HCT116 (cell line): ENCODE results near the gene CALD1. TPM values are rescaled to one million over a fixed set of nuclear protein-coding genes. Genes with fewer than 3 reads are reported as not detected.

Experiments used
- ATAC-seq: fragments of 200-7000 bp; cut with Tn5 transposase; 2 replicates; pipeline ENCODE4 v1.9.1; 2020; ENCODE audit warnings: mild to moderate bottlenecking, moderate library complexity
- BruUV-seq: library from RNA; stranded (reverse); fragments of 400-500 nt; replicated peaks from 2 replicates; lab custom pipeline; 2021; lab: Mats Ljungman, UMichigan
- CTCF ChIA-PET: fragments of 300-600 bp; sonication (Branson Sonifier 250); formaldehyde crosslinking; loops from one replicate; lab custom pipeline; 2021; ENCODE audit warnings: antibody characterized with exemption; lab: Charles Lee
- POLR2A ChIA-PET: fragments of 300-600, 350-600 bp; sonication (Branson Sonifier 250); formaldehyde crosslinking; loops from one replicate; lab custom pipeline; 2021; ENCODE audit warnings: antibody characterized with exemption; lab: Charles Lee
- RAD21 ChIA-PET, 2 experiments: fragments of 300-600 bp; sonication (Branson Sonifier 250); formaldehyde crosslinking; loops; one replicate each; lab custom pipeline; 2023; ENCODE audit warnings: low total read pairs in 2 of 2; ENCODE audit not compliant: uncharacterized antibody in 2 of 2, unreplicated experiment in 2 of 2, low non-redundant PET in 1 of 2; lab: Charles Lee
- DNase-seq: peaks from one replicate; pipeline ENCODE4 v3.0.0-alpha.2; 2010; ENCODE audit warnings: low read depth, low spot score
- H2AFZ ChIP-seq: fragments of 200-600 bp; shearing (Covaris generic), sonication (generic); 2 replicates; pipeline ENCODE4 v1.6.1; 2017; ENCODE audit warnings: low read depth, mixed run types, mixed read lengths, antibody characterized with exemption, low read length; ENCODE audit not compliant: poor library complexity, severe bottlenecking
- H3K27ac ChIP-seq: 2 replicates; pipeline ENCODE4 v1.5.1; 2012; ENCODE audit warnings: low read depth, low read length
- H3K27me3 ChIP-seq: fragments of 200-600 bp; sonication (generic); 2 replicates; pipeline ENCODE4 v1.6.1; 2016; ENCODE audit warnings: mixed run types, low read length, mixed read lengths; ENCODE audit not compliant: insufficient read depth
- H3K36me3 ChIP-seq, 2 experiments: fragments of 200-500 bp in 1 of 2; fragments of 200-600 bp in 1 of 2; sonication (Bioruptor generic) in 1 of 2; sonication (generic) in 1 of 2; 2 replicates each; pipeline versions ENCODE4 v1.5.1 to v1.6.1; 2014 to 2016; ENCODE audit warnings: low read length in 2 of 2, inconsistent platforms in 1 of 2, mixed read lengths in 1 of 2, mixed run types in 1 of 2; ENCODE audit not compliant: insufficient read depth in 2 of 2, control insufficient read depth in 1 of 2
- H3K4me1 ChIP-seq, 2 experiments: fragments of 200-600 bp in 1 of 2; sonication (generic) in 1 of 2; 2 replicates each; pipeline versions ENCODE4 v1.5.1 to v1.6.1; 2012 to 2017; ENCODE audit warnings: low read length in 2 of 2, inconsistent platforms in 1 of 2, mild to moderate bottlenecking in 1 of 2, mixed read lengths in 1 of 2, mixed run types in 1 of 2, moderate library complexity in 1 of 2; ENCODE audit not compliant: insufficient read depth in 2 of 2, control insufficient read depth in 1 of 2
- H3K4me2 ChIP-seq: fragments of 200-600 bp; sonication (generic); 2 replicates; pipeline ENCODE4 v1.6.1; 2017; ENCODE audit warnings: mixed run types, low read length, mixed read lengths
- H3K4me3 ChIP-seq, 2 experiments: fragments of 200-600 bp in 1 of 2; sonication (generic) in 1 of 2; replicated peaks in 1 of 2; 2 replicates each; pipeline ENCODE4 v1.5.1; 2011 to 2016; ENCODE audit warnings: low read length in 2 of 2, control low read depth in 1 of 2, low read depth in 1 of 2, mild to moderate bottlenecking in 1 of 2, mixed read lengths in 1 of 2, mixed run types in 1 of 2
- H3K79me2 ChIP-seq: fragments of 200-600 bp; sonication (generic); 2 replicates; pipeline ENCODE4 v1.6.1; 2017; ENCODE audit warnings: mild to moderate bottlenecking, mixed run types, low read length, moderate library complexity, mixed read lengths; ENCODE audit not compliant: insufficient read depth
- H3K9ac ChIP-seq: fragments of 200-600 bp; sonication (generic); 2 replicates; pipeline ENCODE4 v1.6.1; 2016; ENCODE audit warnings: low read length, mixed read lengths
- H3K9me2 ChIP-seq: fragments of 200-600 bp; sonication (generic), shearing (Covaris generic); 2 replicates; pipeline ENCODE4 v1.6.1; 2017; ENCODE audit warnings: mixed run types, mild to moderate bottlenecking, moderate library complexity; ENCODE audit not compliant: insufficient read depth
- H3K9me3 ChIP-seq, 2 experiments: fragments of 200-500 bp in 1 of 2; fragments of 200-600 bp in 1 of 2; sonication (Bioruptor generic) in 1 of 2; sonication (generic) in 1 of 2; 2 replicates each; pipeline ENCODE4 v1.6.1; 2014 to 2017; ENCODE audit warnings: low read length in 2 of 2, mixed read lengths in 2 of 2, inconsistent platforms in 1 of 2, low read depth in 1 of 2, mild to moderate bottlenecking in 1 of 2, mixed run types in 1 of 2, moderate library complexity in 1 of 2; ENCODE audit not compliant: control insufficient read depth in 1 of 2, insufficient read depth in 1 of 2
- H4K20me1 ChIP-seq: fragments of 200-600 bp; sonication (generic), shearing (Covaris generic); 2 replicates; pipeline ENCODE4 v1.6.1; 2017; ENCODE audit warnings: mixed run types, mild to moderate bottlenecking, moderate library complexity; ENCODE audit not compliant: insufficient read depth
- ATF3 ChIP-seq: IDR thresholded peaks from 2 replicates; pipeline ENCODE4 v1.6.1; 2012
- FOSL1 ChIP-seq: IDR thresholded peaks from 2 replicates; pipeline ENCODE4 v1.6.1; 2012; ENCODE audit warnings: low read depth
- JUND ChIP-seq: IDR thresholded peaks from 2 replicates; pipeline ENCODE4 v1.6.1; 2012
- RAD21 ChIP-seq: IDR thresholded peaks from 2 replicates; pipeline ENCODE4 v1.6.1; 2012; ENCODE audit warnings: low read depth, mild to moderate bottlenecking
- YY1 ChIP-seq: IDR thresholded peaks from 2 replicates; pipeline ENCODE4 v1.6.1; 2011; ENCODE audit warnings: low read length, low read depth, moderate library complexity, mild to moderate bottlenecking; ENCODE audit not compliant: insufficient replicate concordance; ENCODE audit errors: extremely low read depth
- intact Hi-C: fragments of 100-400 bp; cut with micrococcal nuclease; formaldehyde crosslinking; loops from 2 replicates; pipeline ENCODE4 v1.10.0; 2022
- total RNA-seq: library from RNA; stranded (reverse); gene quantifications from one replicate; pipeline ENCODE4 v1.2.1, GENCODE V29; 2021; ENCODE audit not compliant: unreplicated experiment

CALD1 gene
- total RNA-seq, 1 experiment from 2014 or later, result 66.8 TPM

- Histone ChIP-seq H3K4me1 (peaks cover 18 to 40% of the 10 kb centered on the region in 2 experiments), H3K9ac (no peak overlapping the region), H2AFZ (no peak overlapping the region), H3K27me3 (no peaks in the 10 kb centered on the region), H3K9me2 (no peaks in the 10 kb centered on the region), H4K20me1 (no peaks in the 10 kb centered on the region), H3K4me2 (no peak overlapping the region), H3K4me3 (no peak overlapping the region), H3K27ac (no peak overlapping the region), H3K9me3 (peaks cover 8 to 16% of the 10 kb centered on the region in 2 experiments; a peak in 2 of 4 replicates), H3K36me3 (no peaks in the 10 kb centered on the region; a peak in 1 of 4 replicates)
- no peak for ATAC-seq
- CTCF ChIA-PET, result no interaction called here
- RAD21 ChIA-PET, result no interaction called here
- intact Hi-C loops, result loop anchor here (10.0 kb wide), 1 partner anchor 267 kb away; no protein-coding TSS in a partner anchor
- POLR2A ChIA-PET, result no interaction called here
- BruUV-seq, result no TSS peak
- TF ChIP-seq YY1, result no peak
- TF ChIP-seq, all 23 proteins: peak for 0
- no peak for DNase-seq
- H3K79me2 ChIP-seq, result peaks cover 78% of the 10 kb centered on the region
Observed at GRCh38 chr7:134897936-134898335, 118.5 kb downstream of the CALD1 start.

GRCh38 chr7:134899729-134900128, 120.3 kb downstream of the CALD1 start:
- peak; percentile 86 for ATAC-seq
- Histone ChIP-seq H3K27ac (peak overlapping the region; percentile 77), H3K9me3 (peaks cover 8 to 16% of the 10 kb centered on the region in 2 experiments; a peak in 2 of 4 replicates), H3K4me3 (peak overlapping the region; percentile 23 to 47), H3K9ac (peak overlapping the region; percentile 57), H3K4me1 (peaks cover 18 to 40% of the 10 kb centered on the region in 2 experiments), H3K9me2 (no peaks in the 10 kb centered on the region), H3K36me3 (no peaks in the 10 kb centered on the region; a peak in 1 of 4 replicates), H3K79me2 (peaks cover 64% of the 10 kb centered on the region), H3K4me2 (peak overlapping the region; percentile 73), H3K27me3 (no peaks in the 10 kb centered on the region), H2AFZ (no peak overlapping the region), H4K20me1 (no peaks in the 10 kb centered on the region)
- TF ChIP-seq ATF3, result 0 out of 2 replicates have a peak, but pooled peaks have one; percentile 30
- peak; percentile 76 for TF ChIP-seq FOSL1
- no peak for TF ChIP-seq RAD21
- TF ChIP-seq JUND, result peak; percentile 65
- POLR2A ChIA-PET, result interaction anchor here (1.0 to 1.8 kb wide), 2 partner anchors 9 to 17 kb away, joined by 3 to 6 read pairs; no protein-coding TSS in a partner anchor
- intact Hi-C loops, result loop anchor here (10.0 kb wide), 1 partner anchor 265 kb away; no protein-coding TSS in a partner anchor
- peak; percentile 67 for DNase-seq
- CTCF ChIA-PET, result no interaction called here
- RAD21 ChIA-PET, result no interaction called here
- no TSS peak for BruUV-seq
